ENCODE results near the gene SMIM33.

GRCh38 chr5:139445325-139446170 lies 25.3 kb upstream of the SMIM33 start:
- TF ChIP-seq CTCF (IDR thresholded peaks at IDR 0.05) (no peak), EZH2phosphoT487 (IDR thresholded peaks at IDR 0.05) (no peak)
